Sigmoid colon (tissue), 4 donors: ENCODE measurements around the gene BCL2L2.

ENCODE experiments used
- EP300 ChIP-seq, 4 donors: sonication (generic); formaldehyde crosslinking; IDR thresholded peaks; one replicate each; pipeline ENCODE4 v1.6.1; 2017; ENCODE audit warnings: antibody characterized with exemption in 4 of 4
- POLR2A ChIP-seq, 2 donors: fragments of 450-650 bp; IDR thresholded peaks; one replicate each; pipeline ENCODE4 v1.6.1; 2016; ENCODE audit warnings: antibody characterized with exemption in 2 of 2, mild to moderate bottlenecking in 2 of 2, moderate library complexity in 2 of 2
- POLR2AphosphoS5 ChIP-seq, 4 donors: sonication (generic); formaldehyde crosslinking; IDR thresholded peaks; one replicate each; pipeline ENCODE4 v1.6.1; 2017; ENCODE audit warnings: antibody characterized with exemption in 4 of 4
- TF ChIP-seq, protein P1 (sequence below), 4 experiments: fragments of 450-650 bp in 3 of 4; fragments of 200-600 bp in 1 of 4; IDR thresholded peaks; one replicate each; pipeline ENCODE4 v1.5.1; 2016 to 2019; ENCODE audit warnings: antibody characterized with exemption in 4 of 4, mild to moderate bottlenecking in 3 of 4, moderate library complexity in 2 of 4

DNA sequence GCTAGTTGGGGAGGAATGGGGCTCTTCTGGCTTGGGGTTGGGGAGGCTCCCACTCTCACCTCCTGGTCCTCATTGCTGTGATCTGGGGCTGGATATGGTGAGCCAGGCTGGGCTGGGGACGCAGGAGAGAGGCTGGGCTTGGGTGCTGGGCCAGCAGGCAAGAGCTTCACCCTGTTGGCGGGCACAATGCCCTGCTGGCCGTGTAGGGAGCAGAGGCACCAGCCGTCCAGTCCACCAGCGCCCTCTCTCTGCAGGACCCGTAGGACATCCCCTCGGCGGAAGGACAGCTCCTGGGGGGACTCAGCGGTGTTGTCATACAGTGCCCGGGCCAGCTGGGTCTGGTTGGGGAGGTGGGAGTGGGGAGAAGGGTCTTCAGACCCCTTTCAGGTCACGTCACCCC is 53.9 kb downstream of the BCL2L2 start:
- TF ChIP-seq POLR2A (IDR thresholded peaks at IDR 0.05) (no peak), POLR2AphosphoS5 (IDR thresholded peaks at IDR 0.05) (no peak), EP300 (IDR thresholded peaks at IDR 0.05) (no peak)
- TF ChIP-seq, protein P1, sequence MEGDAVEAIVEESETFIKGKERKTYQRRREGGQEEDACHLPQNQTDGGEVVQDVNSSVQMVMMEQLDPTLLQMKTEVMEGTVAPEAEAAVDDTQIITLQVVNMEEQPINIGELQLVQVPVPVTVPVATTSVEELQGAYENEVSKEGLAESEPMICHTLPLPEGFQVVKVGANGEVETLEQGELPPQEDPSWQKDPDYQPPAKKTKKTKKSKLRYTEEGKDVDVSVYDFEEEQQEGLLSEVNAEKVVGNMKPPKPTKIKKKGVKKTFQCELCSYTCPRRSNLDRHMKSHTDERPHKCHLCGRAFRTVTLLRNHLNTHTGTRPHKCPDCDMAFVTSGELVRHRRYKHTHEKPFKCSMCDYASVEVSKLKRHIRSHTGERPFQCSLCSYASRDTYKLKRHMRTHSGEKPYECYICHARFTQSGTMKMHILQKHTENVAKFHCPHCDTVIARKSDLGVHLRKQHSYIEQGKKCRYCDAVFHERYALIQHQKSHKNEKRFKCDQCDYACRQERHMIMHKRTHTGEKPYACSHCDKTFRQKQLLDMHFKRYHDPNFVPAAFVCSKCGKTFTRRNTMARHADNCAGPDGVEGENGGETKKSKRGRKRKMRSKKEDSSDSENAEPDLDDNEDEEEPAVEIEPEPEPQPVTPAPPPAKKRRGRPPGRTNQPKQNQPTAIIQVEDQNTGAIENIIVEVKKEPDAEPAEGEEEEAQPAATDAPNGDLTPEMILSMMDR (IDR thresholded peaks at IDR 0.05) = no peak
